NCI-H524 (cell line): ENCODE results near the gene GMPPA.
A peak's percentile ranks its signal among the peaks of the same experiment; 100 is the strongest.

ENCODE experiments used
- DNase-seq, 2 experiments: peaks; one replicate each; lab custom pipeline; 2025; lab: John Stamatoyannopoulos, UW

Gene GMPPA

GRCh38 chr2:219506802-219507526 is 8.3 kb downstream of the GMPPA start:
- peak; percentile 67 to 79 for DNase-seq

GRCh38 chr2:219507581-219508443 is 9.1 kb downstream of the GMPPA start:
- no peak for DNase-seq

- DNase-seq = no peak
These were observed 9.7 kb downstream of the GMPPA start for GRCh38 chr2:219508444-219508734.

- peak; percentile 43 to 67 for DNase-seq
These were observed 10.5 kb downstream of the GMPPA start for GRCh38 chr2:219508971-219509779.

GRCh38 chr2:219509780-219510511 is 11.3 kb downstream of the GMPPA start:
- DNase-seq = peak; percentile 75 to 87

- DNase-seq = peak in 1 of 2 experiments; percentile 34
These were observed 11.9 kb downstream of the GMPPA start for GRCh38 chr2:219510512-219511135.

GRCh38 chr2:219511547-219512325 is 13.0 kb downstream of the GMPPA start:
- DNase-seq = peak; percentile 86

- DNase-seq = peak in 1 of 2 experiments; percentile 70
These were observed 14.0 kb downstream of the GMPPA start for GRCh38 chr2:219512524-219513216.

GRCh38 chr2:219513787-219514186 is 15.1 kb downstream of the GMPPA start:
- peak; percentile 59 to 68 for DNase-seq

GRCh38 chr2:219514196-219514761 is 15.6 kb downstream of the GMPPA start, which contains the start of gene ASIC4:
ASIC4 (plus strand) TSS chr2:219514482; CDS start chr2:219514725, 243 bp downstream.
- DNase-seq = peak; percentile 45 to 62

GRCh38 chr2:219514836-219515235 is 16.1 kb downstream of the GMPPA start:
- no peak for DNase-seq

GRCh38 chr2:219515874-219516629 is 17.4 kb downstream of the GMPPA start:
- DNase-seq = peak in 1 of 2 experiments; percentile 44

- DNase-seq = no peak
These were observed 18.2 kb downstream of the GMPPA start for GRCh38 chr2:219516888-219517287.

GRCh38 chr2:219517954-219518778 is 19.5 kb downstream of the GMPPA start:
- peak; percentile 56 to 80 for DNase-seq

GRCh38 chr2:219519526-219519916 is 20.8 kb downstream of the GMPPA start:
- DNase-seq = no peak

- DNase-seq = no peak
These were observed 21.4 kb downstream of the GMPPA start for GRCh38 chr2:219520079-219520478.

GRCh38 chr2:219521066-219521880 is 22.6 kb downstream of the GMPPA start:
- peak; percentile 66 to 73 for DNase-seq
